K562 (cell line): ENCODE results near the gene ARHGAP9. TPM values are rescaled to one million over a fixed set of nuclear protein-coding genes. Genes with fewer than 3 reads are reported as not detected.
A peak's percentile ranks its signal among the peaks of the same experiment; 100 is the strongest.

Source experiments
- CREM ChIP-seq: IDR thresholded peaks from 2 replicates; pipeline ENCODE4 v1.6.1; 2014; ENCODE audit warnings: antibody characterized with exemption, low read depth
- ELF1 ChIP-seq: fragments of 200-800 bp; sonication (Bioruptor generic); IDR thresholded peaks from 2 replicates; pipeline ENCODE4 v1.6.1; 2016; ENCODE audit warnings: missing genetic modification characterization, missing compliant biosample characterization
- ELF4 ChIP-seq: fragments of 450-650 bp; formaldehyde crosslinking; IDR thresholded peaks from 2 replicates; pipeline ENCODE4 v1.4.0; 2022; ENCODE audit warnings: missing genetic modification characterization
- HDAC1 ChIP-seq, 2 experiments: fragments of 450-650 bp; IDR thresholded peaks; 2 replicates each; pipeline ENCODE4 v1.6.1; 2016 to 2017; ENCODE audit warnings: inconsistent platforms in 1 of 2, mild to moderate bottlenecking in 1 of 2, moderate library complexity in 1 of 2
- HDAC2 ChIP-seq: fragments of 450-650 bp; IDR thresholded peaks from 2 replicates; pipeline ENCODE4 v1.6.1; 2016; ENCODE audit warnings: mild to moderate bottlenecking
- KAT2B ChIP-seq: IDR thresholded peaks from one replicate; pipeline ENCODE4 v1.6.1; 2012; ENCODE audit warnings: low read depth, mild to moderate bottlenecking, control low read depth, inconsistent platforms, low read length, moderate library complexity
- KDM2B ChIP-seq: fragments of 250-450 bp; sonication (Bioruptor Pico); IDR thresholded peaks from 2 replicates; pipeline ENCODE4 v1.8.0; 2021; ENCODE audit warnings: mild to moderate bottlenecking, moderate library complexity
- MTF1 ChIP-seq: fragments of 250-450 bp; sonication (Bioruptor Pico); IDR thresholded peaks from 2 replicates; pipeline ENCODE4 v1.9.0; 2021; ENCODE audit warnings: moderate library complexity, mild to moderate bottlenecking, inconsistent platforms, borderline replicate concordance
- NR4A1 ChIP-seq, 2 experiments: fragments of 250-450 bp in 1 of 2; fragments of 450-650 bp in 1 of 2; sonication (Bioruptor Pico) in 1 of 2; IDR thresholded peaks; 2 replicates each; pipeline versions ENCODE4 v1.4.0 to v1.6.1; 2016 to 2020; ENCODE audit warnings: mild to moderate bottlenecking in 2 of 2, missing compliant biosample characterization in 1 of 2, missing genetic modification characterization in 1 of 2, moderate library complexity in 1 of 2
- POLR2AphosphoS2 ChIP-seq: IDR thresholded peaks from 2 replicates; pipeline ENCODE4 v1.6.1; 2012; ENCODE audit warnings: low read length, improper control_type of control experiment
- RHOXF2B ChIP-seq: fragments of 250-450 bp; sonication (Bioruptor Pico); conservative IDR thresholded peaks from 2 replicates; pipeline ENCODE4 v1.5.1; 2021
- SAFB2 ChIP-seq: fragments of 200-400 bp; formaldehyde crosslinking; IDR thresholded peaks from 2 replicates; pipeline ENCODE4 v1.6.1; 2018; ENCODE audit warnings: borderline replicate concordance, low read length, low read depth, moderate library complexity; ENCODE audit not compliant: severe bottlenecking
- SP1 ChIP-seq: sonication (generic); formaldehyde crosslinking; IDR thresholded peaks from 2 replicates; pipeline ENCODE4 v1.8.1; 2022; ENCODE audit warnings: mild to moderate bottlenecking, missing genetic modification reagents
- SPI1 ChIP-seq: IDR thresholded peaks from 2 replicates; pipeline ENCODE4 v1.6.1; 2011; ENCODE audit warnings: low read depth, low read length, control low read depth, borderline replicate concordance
- TAL1 ChIP-seq: fragments of 450-650 bp; IDR thresholded peaks from 2 replicates; pipeline ENCODE4 v1.6.1; 2016; ENCODE audit warnings: mild to moderate bottlenecking
- THRAP3 ChIP-seq: fragments of 450-650 bp; IDR thresholded peaks from 2 replicates; pipeline ENCODE4 v1.6.1; 2016; ENCODE audit warnings: mild to moderate bottlenecking, inconsistent platforms, borderline replicate concordance
- ZNF311 ChIP-seq: fragments of 250-450 bp; sonication (Bioruptor Pico); IDR thresholded peaks from 2 replicates; pipeline ENCODE4 v1.4.0; 2020; ENCODE audit warnings: mild to moderate bottlenecking, moderate library complexity
- polyA plus RNA-seq, 8 experiments: library from polyadenylated mRNA; depleted of rRNA in 4 of 8; stranded (reverse) in 5 of 8; unstranded in 3 of 8; fragments of >200 nt; fragmentation: Nextera tagmentation in 2 of 8; fragmentation: Illumina TruSeq in 1 of 8; extraction: Ambion mirVana in 2 of 8; extraction: Trizol in 1 of 8; gene quantifications; 2 replicates each; pipeline versions ENCODE4 v1.2.1 to v1.2.3, GENCODE V29; 2011 to 2014; ENCODE audit warnings: inconsistent platforms in 1 of 8, missing spikeins in 1 of 8
- total RNA-seq, 7 experiments: library from RNA; depleted of rRNA in 6 of 7; stranded (reverse); fragments of >200 nt in 6 of 7; fragmentation: Illumina TruSeq in 2 of 7; extraction: Trizol in 2 of 7; gene quantifications; 2 replicates each; pipeline versions ENCODE4 v1.2.1 to v1.2.3, GENCODE V29; 2011 to 2021; ENCODE audit warnings: low replicate concordance in 1 of 7
- TF ChIP-seq, protein P1 (sequence below): fragments of 200-800 bp; sonication (Bioruptor generic); IDR thresholded peaks from 2 replicates; pipeline ENCODE4 v1.6.1; 2016; ENCODE audit warnings: missing genetic modification characterization, missing compliant biosample characterization
- TF ChIP-seq, protein P2 (sequence below), 2 experiments: fragments of 450-650 bp; IDR thresholded peaks; 2 replicates each; pipeline ENCODE4 v1.6.1; 2016
- TF ChIP-seq, protein P3 (sequence below): fragments of 450-650 bp; IDR thresholded peaks from 2 replicates; pipeline ENCODE4 v1.6.1; 2016; ENCODE audit warnings: antibody characterized with exemption

ARHGAP9 gene
- total and polyA plus RNA-seq, 9 of the 15 experiments (the other 6 are each of a cell fraction or from before 2014, with no cell fraction given): 1.5 to 10.2 (median 5.1) TPM

DNA sequence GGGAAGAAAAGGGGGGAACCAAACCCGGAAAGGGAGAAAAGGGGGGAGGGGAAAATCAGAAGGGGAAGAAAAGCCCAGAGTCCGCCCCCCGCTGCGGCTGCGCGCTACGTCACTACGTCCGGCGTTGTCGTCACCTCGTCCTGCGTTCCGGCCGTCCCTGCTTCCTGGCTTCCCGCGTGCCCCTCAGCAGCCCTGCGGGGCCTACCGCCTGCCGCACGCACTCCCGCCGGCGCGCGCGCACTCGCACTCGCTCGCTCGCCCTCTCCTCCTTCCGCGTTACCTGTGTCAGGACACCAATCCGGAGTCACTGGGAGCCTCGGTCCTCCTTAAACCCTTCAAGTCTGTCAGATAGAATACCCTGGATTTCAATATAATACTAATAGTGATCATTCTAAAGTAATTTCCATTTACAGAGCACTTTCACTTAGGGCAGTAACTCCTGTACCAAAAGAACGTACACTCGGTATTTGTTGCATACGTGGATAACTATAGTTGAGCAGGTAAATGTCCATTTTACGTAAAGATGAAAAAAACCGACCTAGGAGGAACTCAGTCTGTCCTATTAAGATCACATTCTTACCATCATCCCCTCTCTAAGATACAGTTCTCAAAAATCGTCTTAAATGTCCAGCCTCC, 48.6 kb downstream of the ARHGAP9 start, which contains the start of gene R3HDM2 (continued):
- TF ChIP-seq, protein P1, sequence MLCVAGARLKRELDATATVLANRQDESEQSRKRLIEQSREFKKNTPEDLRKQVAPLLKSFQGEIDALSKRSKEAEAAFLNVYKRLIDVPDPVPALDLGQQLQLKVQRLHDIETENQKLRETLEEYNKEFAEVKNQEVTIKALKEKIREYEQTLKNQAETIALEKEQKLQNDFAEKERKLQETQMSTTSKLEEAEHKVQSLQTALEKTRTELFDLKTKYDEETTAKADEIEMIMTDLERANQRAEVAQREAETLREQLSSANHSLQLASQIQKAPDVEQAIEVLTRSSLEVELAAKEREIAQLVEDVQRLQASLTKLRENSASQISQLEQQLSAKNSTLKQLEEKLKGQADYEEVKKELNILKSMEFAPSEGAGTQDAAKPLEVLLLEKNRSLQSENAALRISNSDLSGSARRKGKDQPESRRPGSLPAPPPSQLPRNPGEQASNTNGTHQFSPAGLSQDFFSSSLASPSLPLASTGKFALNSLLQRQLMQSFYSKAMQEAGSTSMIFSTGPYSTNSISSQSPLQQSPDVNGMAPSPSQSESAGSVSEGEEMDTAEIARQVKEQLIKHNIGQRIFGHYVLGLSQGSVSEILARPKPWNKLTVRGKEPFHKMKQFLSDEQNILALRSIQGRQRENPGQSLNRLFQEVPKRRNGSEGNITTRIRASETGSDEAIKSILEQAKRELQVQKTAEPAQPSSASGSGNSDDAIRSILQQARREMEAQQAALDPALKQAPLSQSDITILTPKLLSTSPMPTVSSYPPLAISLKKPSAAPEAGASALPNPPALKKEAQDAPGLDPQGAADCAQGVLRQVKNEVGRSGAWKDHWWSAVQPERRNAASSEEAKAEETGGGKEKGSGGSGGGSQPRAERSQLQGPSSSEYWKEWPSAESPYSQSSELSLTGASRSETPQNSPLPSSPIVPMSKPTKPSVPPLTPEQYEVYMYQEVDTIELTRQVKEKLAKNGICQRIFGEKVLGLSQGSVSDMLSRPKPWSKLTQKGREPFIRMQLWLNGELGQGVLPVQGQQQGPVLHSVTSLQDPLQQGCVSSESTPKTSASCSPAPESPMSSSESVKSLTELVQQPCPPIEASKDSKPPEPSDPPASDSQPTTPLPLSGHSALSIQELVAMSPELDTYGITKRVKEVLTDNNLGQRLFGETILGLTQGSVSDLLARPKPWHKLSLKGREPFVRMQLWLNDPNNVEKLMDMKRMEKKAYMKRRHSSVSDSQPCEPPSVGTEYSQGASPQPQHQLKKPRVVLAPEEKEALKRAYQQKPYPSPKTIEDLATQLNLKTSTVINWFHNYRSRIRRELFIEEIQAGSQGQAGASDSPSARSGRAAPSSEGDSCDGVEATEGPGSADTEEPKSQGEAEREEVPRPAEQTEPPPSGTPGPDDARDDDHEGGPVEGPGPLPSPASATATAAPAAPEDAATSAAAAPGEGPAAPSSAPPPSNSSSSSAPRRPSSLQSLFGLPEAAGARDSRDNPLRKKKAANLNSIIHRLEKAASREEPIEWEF: no peak
- TF ChIP-seq CREM: peak; percentile 97
- TF ChIP-seq SPI1: no peak
- TF ChIP-seq TAL1: no peak
- no peak for TF ChIP-seq SAFB2
- TF ChIP-seq HDAC2: no peak
- peak in 1 of 2 experiments; percentile 73; a peak in 1 of 4 replicates for TF ChIP-seq HDAC1 (IDR thresholded peaks at IDR 0.05)
- TF ChIP-seq, protein P2, sequence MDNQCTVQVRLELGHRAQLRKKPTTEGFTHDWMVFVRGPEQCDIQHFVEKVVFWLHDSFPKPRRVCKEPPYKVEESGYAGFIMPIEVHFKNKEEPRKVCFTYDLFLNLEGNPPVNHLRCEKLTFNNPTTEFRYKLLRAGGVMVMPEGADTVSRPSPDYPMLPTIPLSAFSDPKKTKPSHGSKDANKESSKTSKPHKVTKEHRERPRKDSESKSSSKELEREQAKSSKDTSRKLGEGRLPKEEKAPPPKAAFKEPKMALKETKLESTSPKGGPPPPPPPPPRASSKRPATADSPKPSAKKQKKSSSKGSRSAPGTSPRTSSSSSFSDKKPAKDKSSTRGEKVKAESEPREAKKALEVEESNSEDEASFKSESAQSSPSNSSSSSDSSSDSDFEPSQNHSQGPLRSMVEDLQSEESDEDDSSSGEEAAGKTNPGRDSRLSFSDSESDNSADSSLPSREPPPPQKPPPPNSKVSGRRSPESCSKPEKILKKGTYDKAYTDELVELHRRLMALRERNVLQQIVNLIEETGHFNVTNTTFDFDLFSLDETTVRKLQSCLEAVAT (IDR thresholded peaks at IDR 0.05): no peak
- TF ChIP-seq KAT2B: no peak
- TF ChIP-seq KDM2B: no peak
- TF ChIP-seq THRAP3: no peak
- TF ChIP-seq, protein P3, sequence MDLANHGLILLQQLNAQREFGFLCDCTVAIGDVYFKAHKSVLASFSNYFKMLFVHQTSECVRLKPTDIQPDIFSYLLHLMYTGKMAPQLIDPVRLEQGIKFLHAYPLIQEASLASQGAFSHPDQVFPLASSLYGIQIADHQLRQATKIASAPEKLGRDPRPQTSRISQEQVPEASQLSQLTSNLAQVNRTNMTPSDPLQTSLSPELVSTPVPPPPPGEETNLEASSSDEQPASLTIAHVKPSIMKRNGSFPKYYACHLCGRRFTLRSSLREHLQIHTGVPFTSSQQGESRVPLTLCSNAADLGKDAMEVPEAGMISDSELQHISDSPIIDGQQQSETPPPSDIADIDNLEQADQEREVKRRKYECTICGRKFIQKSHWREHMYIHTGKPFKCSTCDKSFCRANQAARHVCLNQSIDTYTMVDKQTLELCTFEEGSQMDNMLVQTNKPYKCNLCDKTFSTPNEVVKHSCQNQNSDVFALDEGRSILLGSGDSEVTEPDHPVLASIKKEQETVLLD: peak; percentile 96
- TF ChIP-seq NR4A1 (CRISPR knock-in tag; IDR thresholded peaks at IDR 0.05): no peak
- TF ChIP-seq NR4A1 (tag; IDR thresholded peaks at IDR 0.05): no peak
- peak; percentile 62; the same call in 1 of the 2 replicates for TF ChIP-seq POLR2AphosphoS2
- TF ChIP-seq ELF4 (CRISPR knock-in tag): peak; percentile 81; the same call in 1 of the 2 replicates
- peak; percentile 86 for TF ChIP-seq SP1
- no peak for TF ChIP-seq RHOXF2B (CRISPR knock-in tag)
- no peak for TF ChIP-seq MTF1
- TF ChIP-seq ZNF311: no peak
- TF ChIP-seq ELF1 (tag): peak; percentile 92
